ENCODE data around the gene TAF6. TPM values are rescaled to one million over a fixed set of nuclear protein-coding genes. Genes with fewer than 3 reads are reported as not detected.

TAF6 gene
- total RNA-seq, 1 donor from 2014 or later: 34.9 TPM

GRCh38 chr7:100126239-100126930, 7.2 kb upstream of the TAF6 start:
- peaks cover 5% of the 10 kb centered on the region for H3K36me3 ChIP-seq
- ATAC-seq (no peak), DNase-seq (no peak)
- intact Hi-C loops (cut with DNase I): no loop called here
- H3K27ac ChIP-seq: peak overlapping the region; percentile 95
- peaks cover 16% of the 10 kb centered on the region for H3K4me1 ChIP-seq
- H3K27me3 ChIP-seq: no peaks in the 10 kb centered on the region
- H3K9me3 ChIP-seq: no peaks in the 10 kb centered on the region
- no peak for TF ChIP-seq CTCF (IDR thresholded peaks at IDR 0.05)
- peak overlapping the region; percentile 88 for H3K4me3 ChIP-seq

GRCh38 chr7:100124301-100125230, 5.4 kb upstream of the TAF6 start:
- H3K27ac ChIP-seq: no peak overlapping the region
- no peak for TF ChIP-seq CTCF (IDR thresholded peaks at IDR 0.05)
- H3K36me3 ChIP-seq: peaks cover 5% of the 10 kb centered on the region
- peaks cover 22% of the 10 kb centered on the region for H3K4me1 ChIP-seq
- DNase-seq: no peak
- H3K27me3 ChIP-seq: no peaks in the 10 kb centered on the region
- H3K9me3 ChIP-seq: no peaks in the 10 kb centered on the region
- no peak for ATAC-seq
- H3K4me3 ChIP-seq: no peak overlapping the region
- intact Hi-C loops (cut with DNase I): no loop called here

GRCh38 chr7:100122568-100122967, 3.4 kb upstream of the TAF6 start:
- H3K27ac ChIP-seq: no peak overlapping the region
- no peak overlapping the region for H3K4me3 ChIP-seq
- H3K4me1 ChIP-seq: peaks cover 23% of the 10 kb centered on the region
- H3K27me3 ChIP-seq: no peaks in the 10 kb centered on the region
- peaks cover 5% of the 10 kb centered on the region for H3K36me3 ChIP-seq
- TF ChIP-seq CTCF (IDR thresholded peaks at IDR 0.05): no peak
- ATAC-seq: no peak
- no peaks in the 10 kb centered on the region for H3K9me3 ChIP-seq
- no peak for DNase-seq
- intact Hi-C loops (cut with DNase I): no loop called here

GRCh38 chr7:100122067-100122466, 2.9 kb upstream of the TAF6 start:
- no peak overlapping the region for H3K4me3 ChIP-seq
- peaks cover 23% of the 10 kb centered on the region for H3K4me1 ChIP-seq
- intact Hi-C loops (cut with DNase I): no loop called here
- no peak overlapping the region for H3K27ac ChIP-seq
- H3K9me3 ChIP-seq: no peaks in the 10 kb centered on the region
- H3K36me3 ChIP-seq: peaks cover 5% of the 10 kb centered on the region
- no peak for ATAC-seq
- no peaks in the 10 kb centered on the region for H3K27me3 ChIP-seq
- TF ChIP-seq CTCF (IDR thresholded peaks at IDR 0.05): no peak
- DNase-seq: no peak

GRCh38 chr7:100120733-100121036, 1.5 kb upstream of the TAF6 start:
- intact Hi-C loops (cut with DNase I): no loop called here

More at GRCh38 chr7:100120733-100121036, 1.5 kb upstream of the TAF6 start:
- Histone ChIP-seq H3K4me1 (peaks cover 16% of the 10 kb centered on the region), H3K36me3 (peaks cover 5% of the 10 kb centered on the region), H3K27me3 (no peaks in the 10 kb centered on the region), H3K27ac (peak overlapping the region; percentile 97), H3K9me3 (no peaks in the 10 kb centered on the region), H3K4me3 (peak overlapping the region; percentile 84)
- ATAC-seq (no peak), DNase-seq (no peak)
- TF ChIP-seq CTCF (IDR thresholded peaks at IDR 0.05): no peak
